NB4 (cell line): ENCODE results near the gene NEO1.

Source experiments
- DNase-seq: peaks from one replicate; pipeline ENCODE4 v3.0.0; 2010; ENCODE audit warnings: low read depth
- H3K4me3 ChIP-seq: one replicate; pipeline ENCODE4 v1.5.1; 2011; ENCODE audit warnings: mild to moderate bottlenecking, low read depth, low read length, moderate library complexity
- CTCF ChIP-seq: IDR thresholded peaks from one replicate; pipeline ENCODE4 v1.5.1; 2012; ENCODE audit warnings: low read depth, low read length
- MYC ChIP-seq: IDR thresholded peaks from 2 replicates; pipeline ENCODE4 v1.6.1; 2011; ENCODE audit warnings: low read depth, low read length
- POLR2A ChIP-seq: IDR thresholded peaks from 2 replicates; pipeline ENCODE4 v1.6.1; 2011; ENCODE audit warnings: mild to moderate bottlenecking; ENCODE audit not compliant: insufficient read length; ENCODE audit errors: extremely low read depth
- TF ChIP-seq, protein P1 (sequence below): IDR thresholded peaks from 2 replicates; pipeline ENCODE4 v1.6.1; 2011; ENCODE audit warnings: low read depth, low read length

The NEO1 gene

DNA sequence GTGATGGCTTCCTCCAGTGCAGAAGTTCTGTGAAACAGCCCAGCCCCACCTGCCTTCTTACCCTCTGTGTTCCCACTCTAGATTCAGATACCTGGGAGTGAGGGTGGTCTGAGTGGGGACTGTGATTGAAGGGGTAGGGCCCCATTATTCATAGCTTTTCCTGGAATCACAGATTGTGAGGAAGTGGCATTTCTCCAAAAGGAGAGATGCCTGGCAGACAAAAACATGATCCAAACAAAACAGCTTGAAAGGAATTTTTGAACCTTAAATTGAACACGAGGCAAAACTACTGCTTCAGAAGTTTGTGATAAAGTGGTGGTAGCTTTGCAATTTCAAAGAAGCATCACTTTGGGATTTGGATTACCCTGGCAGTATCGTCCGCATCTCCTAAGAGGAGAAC, 29.2 kb upstream of the NEO1 start:
- no peak for DNase-seq
- no peak overlapping the region for H3K4me3 ChIP-seq
- TF ChIP-seq CTCF (no peak), POLR2A (no peak), MYC (no peak)
- TF ChIP-seq, protein P1, sequence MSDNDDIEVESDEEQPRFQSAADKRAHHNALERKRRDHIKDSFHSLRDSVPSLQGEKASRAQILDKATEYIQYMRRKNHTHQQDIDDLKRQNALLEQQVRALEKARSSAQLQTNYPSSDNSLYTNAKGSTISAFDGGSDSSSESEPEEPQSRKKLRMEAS: no peak

- no peak for DNase-seq
- H3K4me3 ChIP-seq: no peak overlapping the region
- no peak for TF ChIP-seq POLR2A
- no peak for TF ChIP-seq MYC
- no peak for TF ChIP-seq CTCF
- TF ChIP-seq, protein P1: no peak
Measured at GRCh38 chr15:73024168-73024567, 28.1 kb upstream of the NEO1 start.

- H3K4me3 ChIP-seq: no peak overlapping the region
- TF ChIP-seq, protein P1: 0 out of 2 replicates have a peak, but pooled peaks have one; percentile 18
- no peak for TF ChIP-seq POLR2A
- no peak for DNase-seq
Measured at GRCh38 chr15:73026511-73027054, 25.7 kb upstream of the NEO1 start.

GRCh38 chr15:73028031-73028430, 24.2 kb upstream of the NEO1 start:
- TF ChIP-seq CTCF (no peak), POLR2A (no peak), MYC (no peak)
- TF ChIP-seq, protein P1: no peak
- DNase-seq: no peak
- no peak overlapping the region for H3K4me3 ChIP-seq

DNA sequence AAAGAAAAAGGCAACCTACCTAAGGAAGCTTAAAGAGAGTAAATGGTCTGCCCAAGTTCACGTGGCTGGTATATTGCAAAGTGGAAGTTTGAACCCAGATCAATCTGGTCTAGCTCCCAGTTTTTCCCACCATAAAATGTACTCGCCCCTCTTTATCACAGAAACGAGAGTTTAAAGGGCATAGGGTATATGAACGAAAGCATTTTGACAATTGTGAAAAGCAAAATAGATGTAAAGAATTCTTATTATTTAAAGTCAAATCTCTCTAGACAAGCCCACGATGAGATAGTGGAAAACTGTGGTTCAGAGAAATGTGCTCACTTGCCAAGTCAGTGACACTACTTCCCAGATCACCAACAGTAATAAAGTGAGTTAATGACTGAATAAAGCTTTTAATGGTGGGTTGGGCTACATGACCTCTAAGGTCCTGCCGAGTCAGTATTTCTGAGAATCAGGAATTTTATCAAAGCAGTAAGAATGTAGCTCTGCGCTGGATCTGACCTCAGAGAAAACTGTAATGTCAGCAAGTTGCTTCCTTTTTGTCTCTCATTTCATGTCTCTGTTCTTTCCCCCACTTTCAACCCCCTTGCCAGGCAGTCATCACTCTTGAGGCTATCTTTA, 23.3 kb upstream of the NEO1 start:
- no peak for DNase-seq
- no peak overlapping the region for H3K4me3 ChIP-seq
- TF ChIP-seq MYC: no peak
- TF ChIP-seq CTCF: no peak
- no peak for TF ChIP-seq POLR2A
- TF ChIP-seq, protein P1: no peak

GRCh38 chr15:73030122-73030679, 22.1 kb upstream of the NEO1 start:
- DNase-seq: no peak
- H3K4me3 ChIP-seq: no peak overlapping the region

More at GRCh38 chr15:73030122-73030679, 22.1 kb upstream of the NEO1 start:
- no peak for TF ChIP-seq POLR2A
- no peak for TF ChIP-seq CTCF
- TF ChIP-seq, protein P1: no peak
- TF ChIP-seq MYC: no peak
